ENCODE results near the gene LRTM2. TPM values are rescaled to one million over a fixed set of nuclear protein-coding genes. Genes with fewer than 3 reads are reported as not detected.

The LRTM2 gene
- total and polyA plus RNA-seq, 2 donors (not counting 1 experiment from before 2014, with no cell fraction given), result not detected

GRCh38 chr12:1825382-1826102, 5.2 kb downstream of the LRTM2 start:
- Histone ChIP-seq H3K27me3 (ENCODE audit: control insufficient read depth, insufficient read depth, low read length) (peaks cover 47% of the 10 kb centered on the region), H3K9me3 (ENCODE audit: control insufficient read depth, insufficient read depth, low read depth, low read length) (no peaks in the 10 kb centered on the region)

GRCh38 chr12:1826401-1826800, 6.0 kb downstream of the LRTM2 start:
- Histone ChIP-seq H3K4me3 (replicated peaks in 1 of 4; ENCODE audit: control extremely low read depth in 1 of 4, insufficient read depth in 1 of 4, low read depth in 3 of 4, low read length in 4 of 4) (no peak overlapping the region), H3K4me1 (ENCODE audit: control insufficient read depth, extremely low read depth, insufficient read depth, low read length) (no peaks in the 10 kb centered on the region), H3K79me2 (ENCODE audit: control insufficient read depth, insufficient read depth, low read length) (no peaks in the 10 kb centered on the region), H3K36me3 (ENCODE audit: control insufficient read depth, insufficient read depth, low read length) (no peaks in the 10 kb centered on the region), H3K4me2 (ENCODE audit: extremely low read depth, insufficient read depth, low read length) (no peak overlapping the region), H4K20me1 (ENCODE audit: control insufficient read depth, extremely low read depth, insufficient read depth, low read length) (no peaks in the 10 kb centered on the region), H2AFZ (ENCODE audit: low read length) (no peak overlapping the region), H3K9me3 (ENCODE audit: control insufficient read depth, insufficient read depth, low read depth, low read length) (no peaks in the 10 kb centered on the region), H3K9ac (ENCODE audit: insufficient read depth, low read length) (no peak overlapping the region), H3K27ac (ENCODE audit: insufficient read depth, low read length) (no peak overlapping the region), H3K27me3 (ENCODE audit: control insufficient read depth, insufficient read depth, low read length) (peaks cover 45% of the 10 kb centered on the region)
- no peak for DNase-seq (ENCODE audit: low read depth in 2 of 2)
- TF ChIP-seq EZH2 (IDR thresholded peaks at IDR 0.05; ENCODE audit: low read length, missing control alignments) (no peak), CTCF (conservative IDR thresholded peaks at IDR 0.05 in 1 of 2, IDR thresholded peaks at IDR 0.05 in 1 of 2; ENCODE audit: low read depth in 1 of 2, low read length in 2 of 2) (no peak)

More at GRCh38 chr12:1825382-1826102, 5.2 kb downstream of the LRTM2 start:
- H3K36me3 ChIP-seq (ENCODE audit: control insufficient read depth, insufficient read depth, low read length), result no peaks in the 10 kb centered on the region
- no peaks in the 10 kb centered on the region for H3K79me2 ChIP-seq (ENCODE audit: control insufficient read depth, insufficient read depth, low read length)
- DNase-seq (ENCODE audit: low read depth in 2 of 2), result no peak
- no peak overlapping the region for H2AFZ ChIP-seq (ENCODE audit: low read length)
- no peaks in the 10 kb centered on the region for H4K20me1 ChIP-seq (ENCODE audit: control insufficient read depth, extremely low read depth, insufficient read depth, low read length)
- no peaks in the 10 kb centered on the region for H3K4me1 ChIP-seq (ENCODE audit: control insufficient read depth, extremely low read depth, insufficient read depth, low read length)
- H3K27ac ChIP-seq (ENCODE audit: insufficient read depth, low read length), result no peak overlapping the region
- no peak overlapping the region for H3K4me2 ChIP-seq (ENCODE audit: extremely low read depth, insufficient read depth, low read length)
- no peak overlapping the region for H3K9ac ChIP-seq (ENCODE audit: insufficient read depth, low read length)
- H3K4me3 ChIP-seq (replicated peaks in 1 of 4; ENCODE audit: control extremely low read depth in 1 of 4, insufficient read depth in 1 of 4, low read depth in 3 of 4, low read length in 4 of 4), result no peak overlapping the region
- TF ChIP-seq EZH2 (IDR thresholded peaks at IDR 0.05; ENCODE audit: low read length, missing control alignments) (no peak), CTCF (conservative IDR thresholded peaks at IDR 0.05 in 1 of 2, IDR thresholded peaks at IDR 0.05 in 1 of 2; ENCODE audit: low read depth in 1 of 2, low read length in 2 of 2) (no peak)

GRCh38 chr12:1826867-1827705, 6.7 kb downstream of the LRTM2 start:
- no peak overlapping the region for H3K27ac ChIP-seq (ENCODE audit: insufficient read depth, low read length)
- no peak for DNase-seq (ENCODE audit: low read depth in 2 of 2)
- H3K9me3 ChIP-seq (ENCODE audit: control insufficient read depth, insufficient read depth, low read depth, low read length), result no peaks in the 10 kb centered on the region
- no peak overlapping the region for H3K9ac ChIP-seq (ENCODE audit: insufficient read depth, low read length)
- H3K79me2 ChIP-seq (ENCODE audit: control insufficient read depth, insufficient read depth, low read length), result no peaks in the 10 kb centered on the region
- H4K20me1 ChIP-seq (ENCODE audit: control insufficient read depth, extremely low read depth, insufficient read depth, low read length), result no peaks in the 10 kb centered on the region
- H3K36me3 ChIP-seq (ENCODE audit: control insufficient read depth, insufficient read depth, low read length), result no peaks in the 10 kb centered on the region
- H2AFZ ChIP-seq (ENCODE audit: low read length), result no peak overlapping the region
- no peak overlapping the region for H3K4me2 ChIP-seq (ENCODE audit: extremely low read depth, insufficient read depth, low read length)
- TF ChIP-seq EZH2 (IDR thresholded peaks at IDR 0.05; ENCODE audit: low read length, missing control alignments), result no peak
- TF ChIP-seq CTCF (conservative IDR thresholded peaks at IDR 0.05 in 1 of 2, IDR thresholded peaks at IDR 0.05 in 1 of 2; ENCODE audit: low read depth in 1 of 2, low read length in 2 of 2), result no peak
- H3K4me3 ChIP-seq (replicated peaks in 1 of 4; ENCODE audit: control extremely low read depth in 1 of 4, insufficient read depth in 1 of 4, low read depth in 3 of 4, low read length in 4 of 4), result no peak overlapping the region
- no peaks in the 10 kb centered on the region for H3K4me1 ChIP-seq (ENCODE audit: control insufficient read depth, extremely low read depth, insufficient read depth, low read length)
- peaks cover 40% of the 10 kb centered on the region for H3K27me3 ChIP-seq (ENCODE audit: control insufficient read depth, insufficient read depth, low read length)

Data from fibroblast of lung (primary cell).